Measurements from ENCODE around the gene LMTK3. TPM values are rescaled to one million over a fixed set of nuclear protein-coding genes. Genes with fewer than 3 reads are reported as not detected.
A peak's percentile ranks its signal among the peaks of the same experiment; 100 is the strongest.

LMTK3 gene, protein sequence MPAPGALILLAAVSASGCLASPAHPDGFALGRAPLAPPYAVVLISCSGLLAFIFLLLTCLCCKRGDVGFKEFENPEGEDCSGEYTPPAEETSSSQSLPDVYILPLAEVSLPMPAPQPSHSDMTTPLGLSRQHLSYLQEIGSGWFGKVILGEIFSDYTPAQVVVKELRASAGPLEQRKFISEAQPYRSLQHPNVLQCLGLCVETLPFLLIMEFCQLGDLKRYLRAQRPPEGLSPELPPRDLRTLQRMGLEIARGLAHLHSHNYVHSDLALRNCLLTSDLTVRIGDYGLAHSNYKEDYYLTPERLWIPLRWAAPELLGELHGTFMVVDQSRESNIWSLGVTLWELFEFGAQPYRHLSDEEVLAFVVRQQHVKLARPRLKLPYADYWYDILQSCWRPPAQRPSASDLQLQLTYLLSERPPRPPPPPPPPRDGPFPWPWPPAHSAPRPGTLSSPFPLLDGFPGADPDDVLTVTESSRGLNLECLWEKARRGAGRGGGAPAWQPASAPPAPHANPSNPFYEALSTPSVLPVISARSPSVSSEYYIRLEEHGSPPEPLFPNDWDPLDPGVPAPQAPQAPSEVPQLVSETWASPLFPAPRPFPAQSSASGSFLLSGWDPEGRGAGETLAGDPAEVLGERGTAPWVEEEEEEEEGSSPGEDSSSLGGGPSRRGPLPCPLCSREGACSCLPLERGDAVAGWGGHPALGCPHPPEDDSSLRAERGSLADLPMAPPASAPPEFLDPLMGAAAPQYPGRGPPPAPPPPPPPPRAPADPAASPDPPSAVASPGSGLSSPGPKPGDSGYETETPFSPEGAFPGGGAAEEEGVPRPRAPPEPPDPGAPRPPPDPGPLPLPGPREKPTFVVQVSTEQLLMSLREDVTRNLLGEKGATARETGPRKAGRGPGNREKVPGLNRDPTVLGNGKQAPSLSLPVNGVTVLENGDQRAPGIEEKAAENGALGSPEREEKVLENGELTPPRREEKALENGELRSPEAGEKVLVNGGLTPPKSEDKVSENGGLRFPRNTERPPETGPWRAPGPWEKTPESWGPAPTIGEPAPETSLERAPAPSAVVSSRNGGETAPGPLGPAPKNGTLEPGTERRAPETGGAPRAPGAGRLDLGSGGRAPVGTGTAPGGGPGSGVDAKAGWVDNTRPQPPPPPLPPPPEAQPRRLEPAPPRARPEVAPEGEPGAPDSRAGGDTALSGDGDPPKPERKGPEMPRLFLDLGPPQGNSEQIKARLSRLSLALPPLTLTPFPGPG (N-terminal part only)
- total RNA-seq = under 1 TPM; 0.17 to 0.57 (median 0.37) TPM

DNA sequence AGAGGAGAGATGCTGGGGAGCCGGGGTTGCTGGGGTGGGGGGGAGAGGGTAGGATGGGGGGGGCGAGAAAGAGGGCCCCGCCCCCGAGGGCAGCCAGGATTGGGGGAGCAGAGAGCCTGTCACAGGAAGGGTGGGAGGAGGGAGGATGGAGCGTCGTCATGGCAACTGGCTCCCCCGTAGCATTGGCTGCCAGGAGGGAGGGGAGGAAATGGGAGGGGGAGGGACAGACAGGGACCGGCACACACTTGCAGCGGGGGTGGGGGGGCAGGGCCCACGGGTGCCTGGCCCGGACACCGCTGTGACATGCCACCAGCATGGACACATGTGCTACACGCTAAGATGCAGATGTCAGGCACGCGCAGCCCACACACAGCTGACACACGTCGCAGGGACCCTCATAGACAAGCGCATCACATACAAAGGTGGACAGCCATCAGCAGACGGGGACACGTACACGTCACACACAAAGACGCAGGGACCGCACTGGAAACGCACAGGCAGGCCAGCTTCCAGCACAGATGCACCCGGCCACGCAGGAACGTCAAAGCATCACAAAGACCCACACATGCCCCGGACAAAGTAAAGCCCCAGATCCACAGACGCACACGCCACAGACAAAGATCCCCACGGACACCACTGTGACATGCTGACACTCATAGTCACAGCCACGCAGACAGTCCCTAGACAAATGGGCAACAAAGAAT is at the start of gene LMTK3:
TSS of gene LMTK3 (minus strand) at position 36 of the 704 bp plus-strand sequence. CDS start 259 bp downstream, outside the sequence.
- no peak within 1 kb of the TSS for H3K27ac ChIP-seq (replicated peaks in 1 of 4)
- peaks cover 12 to 35% (median 23%) of the 10 kb centered on the region in 4 donors for H3K4me1 ChIP-seq
- no peaks in the 10 kb centered on the region for H3K36me3 ChIP-seq
- peak within 1 kb of the TSS; percentile 10 to 40 (median 26) for H3K4me3 ChIP-seq
- WGBS = 9% methylated on average over 19 of the region's 32 CpGs
- H3K27me3 ChIP-seq = peaks cover 0 to 41% (median 29%) of the 10 kb centered on the region in 4 donors
- intact Hi-C loops (cut with DNase I) = no loop called here
- no peak for DNase-seq (ENCODE audit: extremely low spot score)
- no peak for TF ChIP-seq EP300 (IDR thresholded peaks at IDR 0.05)
- TF ChIP-seq, protein P1, sequence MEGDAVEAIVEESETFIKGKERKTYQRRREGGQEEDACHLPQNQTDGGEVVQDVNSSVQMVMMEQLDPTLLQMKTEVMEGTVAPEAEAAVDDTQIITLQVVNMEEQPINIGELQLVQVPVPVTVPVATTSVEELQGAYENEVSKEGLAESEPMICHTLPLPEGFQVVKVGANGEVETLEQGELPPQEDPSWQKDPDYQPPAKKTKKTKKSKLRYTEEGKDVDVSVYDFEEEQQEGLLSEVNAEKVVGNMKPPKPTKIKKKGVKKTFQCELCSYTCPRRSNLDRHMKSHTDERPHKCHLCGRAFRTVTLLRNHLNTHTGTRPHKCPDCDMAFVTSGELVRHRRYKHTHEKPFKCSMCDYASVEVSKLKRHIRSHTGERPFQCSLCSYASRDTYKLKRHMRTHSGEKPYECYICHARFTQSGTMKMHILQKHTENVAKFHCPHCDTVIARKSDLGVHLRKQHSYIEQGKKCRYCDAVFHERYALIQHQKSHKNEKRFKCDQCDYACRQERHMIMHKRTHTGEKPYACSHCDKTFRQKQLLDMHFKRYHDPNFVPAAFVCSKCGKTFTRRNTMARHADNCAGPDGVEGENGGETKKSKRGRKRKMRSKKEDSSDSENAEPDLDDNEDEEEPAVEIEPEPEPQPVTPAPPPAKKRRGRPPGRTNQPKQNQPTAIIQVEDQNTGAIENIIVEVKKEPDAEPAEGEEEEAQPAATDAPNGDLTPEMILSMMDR (IDR thresholded peaks at IDR 0.05) = no peak
- TF ChIP-seq POLR2A (IDR thresholded peaks at IDR 0.05; ENCODE audit: low read depth) = no peak
- TF ChIP-seq POLR2AphosphoS5 (IDR thresholded peaks at IDR 0.05) = no peak
- H3K9me3 ChIP-seq = no peaks in the 10 kb centered on the region

DNA sequence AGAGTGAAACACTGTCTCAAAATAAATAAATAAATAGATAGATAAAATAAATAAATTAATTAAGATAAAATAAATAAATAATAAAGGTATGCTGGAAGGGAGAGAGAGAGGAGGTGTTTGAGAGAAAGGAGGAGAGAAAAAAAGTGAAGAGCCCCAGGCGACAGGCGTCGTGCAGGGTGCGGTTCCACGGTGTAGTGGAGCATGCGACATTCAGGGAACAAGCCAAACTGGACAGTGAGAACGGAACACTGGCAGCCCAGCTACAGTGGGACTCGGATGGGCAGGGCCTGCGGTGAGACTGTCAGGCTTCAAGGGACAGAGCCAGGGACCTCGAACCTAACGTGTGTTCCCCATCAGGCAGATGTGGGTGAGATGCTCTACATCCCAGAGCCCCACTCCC is 49.8 kb upstream of the LMTK3 start:
- no peak for TF ChIP-seq EP300 (IDR thresholded peaks at IDR 0.05)
- TF ChIP-seq, protein P1 (IDR thresholded peaks at IDR 0.05) = no peak
- TF ChIP-seq POLR2A (IDR thresholded peaks at IDR 0.05; ENCODE audit: low read depth) = no peak
- no peak for TF ChIP-seq POLR2AphosphoS5 (IDR thresholded peaks at IDR 0.05)
- no peaks in the 10 kb centered on the region for H3K36me3 ChIP-seq
- no peaks in the 10 kb centered on the region for H3K9me3 ChIP-seq
- no peak for DNase-seq (ENCODE audit: extremely low spot score)
- intact Hi-C loops (cut with DNase I) = no loop called here
- H3K4me3 ChIP-seq = no peak overlapping the region
- peaks cover 0 to 15% (median 3%) of the 10 kb centered on the region in 4 donors for H3K27me3 ChIP-seq
- H3K4me1 ChIP-seq = peaks cover 0 to 5% (median 2%) of the 10 kb centered on the region in 4 donors
- H3K27ac ChIP-seq (replicated peaks in 1 of 4) = no peak overlapping the region
- WGBS = 89% methylated on average over 11 of the region's 11 CpGs

DNA sequence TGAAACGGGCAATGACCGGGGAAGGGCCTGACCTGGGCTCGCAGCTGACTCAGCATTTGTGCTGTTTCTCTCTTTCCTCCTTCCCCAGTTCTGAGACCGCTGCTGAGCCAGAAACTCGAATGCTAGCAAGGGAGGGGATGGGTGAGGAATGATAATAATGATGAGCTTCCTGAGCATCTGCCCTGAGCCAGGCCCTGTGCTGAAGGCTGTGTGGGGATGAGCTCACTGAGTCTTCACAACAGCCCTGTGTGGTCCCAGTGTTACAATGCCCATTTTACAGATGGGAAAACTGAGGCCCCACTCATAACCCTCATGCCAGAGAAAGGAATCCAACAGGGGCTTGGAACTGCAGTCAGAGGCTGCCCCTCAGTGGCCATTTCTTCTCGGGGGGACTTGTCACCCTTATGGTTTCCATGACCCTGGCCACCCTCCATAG is 48.5 kb upstream of the LMTK3 start:
- intact Hi-C loops (cut with DNase I) = no loop called here
- no peak for TF ChIP-seq EP300 (IDR thresholded peaks at IDR 0.05)
- TF ChIP-seq, protein P1 (IDR thresholded peaks at IDR 0.05) = no peak
- TF ChIP-seq POLR2AphosphoS5 (IDR thresholded peaks at IDR 0.05) = no peak
- no peak for TF ChIP-seq POLR2A (IDR thresholded peaks at IDR 0.05; ENCODE audit: low read depth)
- H3K4me1 ChIP-seq = peaks cover 0 to 5% (median 2%) of the 10 kb centered on the region in 4 donors
- no peak for DNase-seq (ENCODE audit: extremely low spot score)
- no peak overlapping the region for H3K4me3 ChIP-seq
- no peaks in the 10 kb centered on the region for H3K36me3 ChIP-seq
- no peak overlapping the region for H3K27ac ChIP-seq (replicated peaks in 1 of 4)
- peaks cover 0 to 15% (median 3%) of the 10 kb centered on the region in 4 donors for H3K27me3 ChIP-seq
- H3K9me3 ChIP-seq = no peaks in the 10 kb centered on the region
- WGBS = 81% methylated on average over 6 of the region's 6 CpGs
